K562 (cell line): ENCODE data around the gene KCNJ9. TPM values are rescaled to one million over a fixed set of nuclear protein-coding genes. Genes with fewer than 3 reads are reported as not detected.

ENCODE experiments used
- ATAC-seq: fragments of 200-7000 bp; cut with Tn5 transposase; 3 replicates; pipeline ENCODE4 v1.9.1; 2020; ENCODE audit warnings: moderate library complexity
- BruUV-seq: library from RNA; stranded (reverse); fragments of 400-500 nt; replicated peaks from 2 replicates; lab custom pipeline; 2021; lab: Mats Ljungman, UMichigan
- CTCF ChIA-PET: fragments of 300-600 bp; formaldehyde crosslinking; extraction: SDS; loops from one replicate; lab custom pipeline; 2021; ENCODE audit warnings: low intra/inter-chr PET ratio; lab: Yijun Ruan, JAX
- POLR2A ChIA-PET: fragments of 300-600, 350-650 bp; sonication (Branson Sonifier 250); formaldehyde crosslinking; extraction: SDS; loops from one replicate; lab custom pipeline; 2021; ENCODE audit warnings: antibody characterized with exemption, inconsistent platforms; lab: Yijun Ruan, JAX
- DNase-seq, 4 experiments: peaks; one replicate each; pipeline versions ENCODE4 v3.0.0 to v3.0.0-alpha.2; 2011 to 2018; ENCODE audit warnings: low spot score in 3 of 4, mixed read lengths in 3 of 4; ENCODE audit errors: extremely low read depth in 1 of 4
- FAIRE-seq: peaks from 2 replicates; lab custom pipeline; 2011; peaks lifted over from hg19 to GRCh38; lab: Jason Lieb, UNC
- H2AFZ ChIP-seq: 2 replicates; pipeline ENCODE4 v1.6.0; 2011; ENCODE audit warnings: low read depth, low read length, control low read depth, inconsistent platforms
- H3K27ac ChIP-seq: fragments of 200-600 bp; 3 replicates; pipeline ENCODE4 v1.8.0; 2011; ENCODE audit warnings: low read depth, mild to moderate bottlenecking, control low read depth, inconsistent platforms, low read length, moderate library complexity, mixed read lengths; ENCODE audit errors: extremely low read depth
- H3K27me3 ChIP-seq, 2 experiments: fragments of 300-600 bp in 1 of 2; 2 replicates in 1 of 2; 3 replicates in 1 of 2; pipeline versions ENCODE4 v1.6.0 to v1.8.0; 2011; ENCODE audit warnings: inconsistent platforms in 2 of 2, low read length in 2 of 2, mild to moderate bottlenecking in 1 of 2, mixed read lengths in 1 of 2, moderate library complexity in 1 of 2; ENCODE audit not compliant: control insufficient read depth in 2 of 2, insufficient read depth in 2 of 2
- H3K36me3 ChIP-seq: fragments of 300-600 bp; 3 replicates; pipeline ENCODE4 v1.8.0; 2011; ENCODE audit warnings: mild to moderate bottlenecking, low read length, inconsistent platforms; ENCODE audit not compliant: control insufficient read depth, insufficient read depth
- H3K4me1 ChIP-seq, 2 experiments: fragments of 200-600 bp in 1 of 2; replicated peaks in 1 of 2; 2 replicates in 1 of 2; 3 replicates in 1 of 2; pipeline versions ENCODE4 v1.5.1 to v1.8.0; 2011; ENCODE audit warnings: inconsistent platforms in 2 of 2, low read length in 2 of 2, mild to moderate bottlenecking in 1 of 2, mixed read lengths in 1 of 2, moderate library complexity in 1 of 2; ENCODE audit not compliant: control insufficient read depth in 2 of 2, insufficient read depth in 2 of 2
- H3K4me2 ChIP-seq: 2 replicates; pipeline ENCODE4 v1.6.1; 2011; ENCODE audit warnings: low read length, control low read depth, inconsistent platforms, mixed read lengths; ENCODE audit not compliant: insufficient read depth
- H3K4me3 ChIP-seq: fragments of 200-600 bp; sonication (generic), shearing (Covaris generic); 2 replicates; pipeline ENCODE4 v1.5.1; 2016; ENCODE audit warnings: control low read depth, inconsistent platforms
- H3K79me2 ChIP-seq: fragments of 200-600 bp; 3 replicates; pipeline ENCODE4 v1.8.0; 2011; ENCODE audit warnings: low read length, inconsistent platforms; ENCODE audit not compliant: control insufficient read depth, insufficient read depth
- H3K9ac ChIP-seq, 2 experiments: 2 replicates each; pipeline versions ENCODE4 v1.6.0 to v1.6.1; 2011; ENCODE audit warnings: low read depth in 2 of 2, low read length in 2 of 2, control low read depth in 1 of 2, inconsistent platforms in 1 of 2, mild to moderate bottlenecking in 1 of 2, mixed read lengths in 1 of 2; ENCODE audit not compliant: insufficient read depth in 1 of 2
- H3K9me1 ChIP-seq: one replicate; pipeline ENCODE4 v1.6.0; 2011; ENCODE audit warnings: inconsistent platforms, mild to moderate bottlenecking, low read length, moderate library complexity; ENCODE audit not compliant: control insufficient read depth, insufficient read depth
- H3K9me3 ChIP-seq: replicated peaks from 2 replicates; pipeline ENCODE4 v1.5.1; 2011; ENCODE audit warnings: low read depth, low read length, inconsistent platforms; ENCODE audit not compliant: control insufficient read depth, insufficient read depth
- H4K20me1 ChIP-seq: replicated peaks from 2 replicates; pipeline ENCODE4 v1.6.1; 2011; ENCODE audit warnings: low read length, inconsistent platforms, mixed read lengths; ENCODE audit not compliant: control insufficient read depth, insufficient read depth
- ASH1L ChIP-seq: fragments of 450-650 bp; IDR thresholded peaks from 2 replicates; pipeline ENCODE4 v1.6.1; 2018; ENCODE audit warnings: borderline replicate concordance, mild to moderate bottlenecking, low read depth; ENCODE audit not compliant: partially characterized antibody
- EP300 ChIP-seq: IDR thresholded peaks from 2 replicates; pipeline ENCODE4 v1.6.1; 2012; ENCODE audit warnings: low read length, improper control_type of control experiment
- GTF2F1 ChIP-seq: IDR thresholded peaks from 2 replicates; pipeline ENCODE4 v1.6.1; 2011; ENCODE audit warnings: low read depth, low read length, improper control_type of control experiment
- HDAC2 ChIP-seq: fragments of 450-650 bp; IDR thresholded peaks from 2 replicates; pipeline ENCODE4 v1.6.1; 2016; ENCODE audit warnings: mild to moderate bottlenecking
- NCOA6 ChIP-seq: fragments of 450-650 bp; IDR thresholded peaks from 2 replicates; pipeline ENCODE4 v1.6.1; 2017; ENCODE audit warnings: mild to moderate bottlenecking
- PTTG1 ChIP-seq: fragments of 450-650 bp; IDR thresholded peaks from 2 replicates; pipeline ENCODE4 v1.6.1; 2016; ENCODE audit warnings: low read depth, mild to moderate bottlenecking, missing genetic modification characterization, missing compliant biosample characterization
- SAP30 ChIP-seq: fragments of 200-600 bp; sonication (generic); IDR thresholded peaks from 2 replicates; pipeline ENCODE4 v1.6.1; 2012; ENCODE audit warnings: borderline replicate concordance, low read depth, mild to moderate bottlenecking, moderate library complexity, low read length, control low read depth, inconsistent platforms; ENCODE audit not compliant: insufficient read depth, poor library complexity, severe bottlenecking
- ZKSCAN1 ChIP-seq: fragments of 150-350 bp; IDR thresholded peaks from 2 replicates; pipeline ENCODE4 v1.6.1; 2016; ENCODE audit warnings: low read depth, low read length
- ZNF583 ChIP-seq: fragments of 250-450 bp; sonication (Bioruptor Pico); IDR thresholded peaks from 2 replicates; pipeline ENCODE4 v1.4.0; 2020
- ZNF668 ChIP-seq: fragments of 250-450 bp; sonication (Bioruptor Pico); IDR thresholded peaks from 2 replicates; pipeline ENCODE4 v1.8.0; 2022; ENCODE audit warnings: mild to moderate bottlenecking, inconsistent platforms
- WGBS: fragments of 100-300 bp; shearing (Covaris generic); methylation state at CpG from one replicate; pipeline ENCODE4 v1.1.6; 2016; ENCODE audit warnings: low coverage, mixed read lengths; ENCODE audit not compliant: insufficient coverage; ENCODE audit errors: missing lambda C conversion rate; 5-methylcytosine and 5-hydroxymethylcytosine counted together
- in situ Hi-C: fragments of 300-500 bp; cut with MboI; formaldehyde crosslinking; loops from 4 replicates; pipeline ENCODE4 v1.15.0; 2018; ENCODE audit warnings: inconsistent platforms, mixed read lengths
- intact Hi-C: fragments of 100-400 bp; cut with micrococcal nuclease; formaldehyde crosslinking; loops from 2 replicates; pipeline ENCODE4 v1.14.2; 2022
- polyA plus RNA-seq, 8 experiments: library from polyadenylated mRNA; depleted of rRNA in 4 of 8; stranded (reverse) in 5 of 8; unstranded in 3 of 8; fragments of >200 nt; fragmentation: Nextera tagmentation in 2 of 8; fragmentation: Illumina TruSeq in 1 of 8; extraction: Ambion mirVana in 2 of 8; extraction: Trizol in 1 of 8; gene quantifications; 2 replicates each; pipeline versions ENCODE4 v1.2.1 to v1.2.3, GENCODE V29; 2011 to 2014; ENCODE audit warnings: inconsistent platforms in 1 of 8, missing spikeins in 1 of 8
- total RNA-seq, 7 experiments: library from RNA; depleted of rRNA in 6 of 7; stranded (reverse); fragments of >200 nt in 6 of 7; fragmentation: Illumina TruSeq in 2 of 7; extraction: Trizol in 2 of 7; gene quantifications; 2 replicates each; pipeline versions ENCODE4 v1.2.1 to v1.2.3, GENCODE V29; 2011 to 2021; ENCODE audit warnings: low replicate concordance in 1 of 7
- TF ChIP-seq, protein P1 (sequence below), 2 experiments: fragments of 450-650 bp; IDR thresholded peaks; 2 replicates each; pipeline ENCODE4 v1.6.1; 2018; ENCODE audit warnings: mild to moderate bottlenecking in 2 of 2, low read depth in 1 of 2; ENCODE audit not compliant: partially characterized antibody in 2 of 2
- TF ChIP-seq, protein P2 (sequence below): fragments of 250-450 bp; sonication (Bioruptor Pico); IDR thresholded peaks from 2 replicates; pipeline ENCODE4 v1.8.0; 2022; ENCODE audit warnings: inconsistent platforms

Gene KCNJ9
- total and polyA plus RNA-seq, 9 of the 15 experiments (the other 6 are each of a cell fraction or from before 2014, with no cell fraction given), result not detected

DNA sequence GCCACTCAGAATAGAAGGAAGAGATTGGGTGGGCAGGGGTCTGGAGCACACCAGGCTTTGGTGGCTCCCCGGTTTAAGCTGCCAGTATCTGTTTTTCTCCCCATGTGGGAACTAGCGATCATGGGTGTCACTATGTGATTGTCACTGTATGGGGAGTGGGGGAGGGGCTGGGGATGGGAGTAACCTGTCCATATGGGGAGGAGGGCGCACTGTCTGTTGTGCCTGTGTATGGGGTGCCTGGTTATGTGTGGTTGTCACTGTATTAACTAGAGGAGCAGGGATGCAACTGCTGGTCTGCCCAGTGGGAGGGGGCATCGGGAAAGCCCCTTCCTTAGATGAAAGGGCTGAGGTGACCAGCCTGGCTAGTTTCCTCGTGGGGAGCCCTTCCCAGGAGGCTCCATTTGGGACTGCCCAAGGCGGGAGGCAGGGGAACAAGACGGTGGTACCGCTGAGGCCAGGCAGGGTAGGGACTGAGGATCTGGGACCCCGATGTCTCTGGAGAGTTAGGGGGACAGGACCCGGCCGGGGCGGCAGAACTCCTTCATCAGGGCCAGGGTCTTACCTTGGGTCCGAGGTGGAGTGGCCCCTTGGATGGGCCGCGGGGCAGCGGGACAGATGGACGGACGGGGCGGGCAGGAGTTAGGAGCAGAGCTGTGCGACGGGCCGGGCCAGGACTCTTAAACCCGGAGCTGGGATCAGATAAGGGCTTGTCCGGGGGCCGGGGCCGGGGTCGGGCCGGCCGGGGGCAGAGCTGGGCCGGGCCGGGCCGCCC, 11.7 kb upstream of the KCNJ9 start, which contains the start of gene KCNJ10:
KCNJ10 (minus strand) TSS at position 701 of the 772 bp plus-strand sequence. CDS start 27,628 bp downstream, outside the sequence.
- Histone ChIP-seq H3K9ac (peak within 1 kb of the TSS in 1 of 2 experiments; percentile 36; a peak in 1 of 4 replicates), H3K9me1 (no peaks in the 10 kb centered on the region), H3K36me3 (no peaks in the 10 kb centered on the region), H4K20me1 (no peaks in the 10 kb centered on the region; the same call in 1 of the 2 replicates), H3K27me3 (peaks cover 10 to 43% of the 10 kb centered on the region in 2 experiments; a peak in 3 of 5 replicates), H3K4me3 (no peak within 1 kb of the TSS; the same call in 1 of the 2 replicates), H3K4me1 (peaks cover 0 to 13% of the 10 kb centered on the region in 2 experiments; a peak in 3 of 5 replicates), H3K9me3 (no peaks in the 10 kb centered on the region), H3K27ac (no peak within 1 kb of the TSS), H2AFZ (peak within 1 kb of the TSS; percentile 46; the same call in 1 of the 2 replicates), H3K4me2 (peak within 1 kb of the TSS; percentile 26), H3K79me2 (no peaks in the 10 kb centered on the region)
- ATAC-seq, result peak; percentile 52
- ChIA-PET CTCF (interaction anchor here (0.7 kb wide), 1 partner anchor 66 kb away, joined by 4 read pairs; no protein-coding TSS in a partner anchor), POLR2A (interaction anchor here (0.6 to 1.0 kb wide), 4 partner anchors 9 to 191 kb away, joined by 3 to 4 read pairs (median 4); no protein-coding TSS in a partner anchor)
- intact Hi-C loops (no loop called here), in situ Hi-C loops (no loop called here)
- no peak for FAIRE-seq
- TF ChIP-seq, protein P1, sequence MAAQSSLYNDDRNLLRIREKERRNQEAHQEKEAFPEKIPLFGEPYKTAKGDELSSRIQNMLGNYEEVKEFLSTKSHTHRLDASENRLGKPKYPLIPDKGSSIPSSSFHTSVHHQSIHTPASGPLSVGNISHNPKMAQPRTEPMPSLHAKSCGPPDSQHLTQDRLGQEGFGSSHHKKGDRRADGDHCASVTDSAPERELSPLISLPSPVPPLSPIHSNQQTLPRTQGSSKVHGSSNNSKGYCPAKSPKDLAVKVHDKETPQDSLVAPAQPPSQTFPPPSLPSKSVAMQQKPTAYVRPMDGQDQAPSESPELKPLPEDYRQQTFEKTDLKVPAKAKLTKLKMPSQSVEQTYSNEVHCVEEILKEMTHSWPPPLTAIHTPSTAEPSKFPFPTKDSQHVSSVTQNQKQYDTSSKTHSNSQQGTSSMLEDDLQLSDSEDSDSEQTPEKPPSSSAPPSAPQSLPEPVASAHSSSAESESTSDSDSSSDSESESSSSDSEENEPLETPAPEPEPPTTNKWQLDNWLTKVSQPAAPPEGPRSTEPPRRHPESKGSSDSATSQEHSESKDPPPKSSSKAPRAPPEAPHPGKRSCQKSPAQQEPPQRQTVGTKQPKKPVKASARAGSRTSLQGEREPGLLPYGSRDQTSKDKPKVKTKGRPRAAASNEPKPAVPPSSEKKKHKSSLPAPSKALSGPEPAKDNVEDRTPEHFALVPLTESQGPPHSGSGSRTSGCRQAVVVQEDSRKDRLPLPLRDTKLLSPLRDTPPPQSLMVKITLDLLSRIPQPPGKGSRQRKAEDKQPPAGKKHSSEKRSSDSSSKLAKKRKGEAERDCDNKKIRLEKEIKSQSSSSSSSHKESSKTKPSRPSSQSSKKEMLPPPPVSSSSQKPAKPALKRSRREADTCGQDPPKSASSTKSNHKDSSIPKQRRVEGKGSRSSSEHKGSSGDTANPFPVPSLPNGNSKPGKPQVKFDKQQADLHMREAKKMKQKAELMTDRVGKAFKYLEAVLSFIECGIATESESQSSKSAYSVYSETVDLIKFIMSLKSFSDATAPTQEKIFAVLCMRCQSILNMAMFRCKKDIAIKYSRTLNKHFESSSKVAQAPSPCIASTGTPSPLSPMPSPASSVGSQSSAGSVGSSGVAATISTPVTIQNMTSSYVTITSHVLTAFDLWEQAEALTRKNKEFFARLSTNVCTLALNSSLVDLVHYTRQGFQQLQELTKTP (IDR thresholded peaks at IDR 0.05; ENCODE audit: low read depth in 1 of 2, partially characterized antibody in 2 of 2), result no peak
- no peak for TF ChIP-seq NCOA6
- no peak for TF ChIP-seq ZNF583
- no peak for TF ChIP-seq ZNF668
- TF ChIP-seq ZKSCAN1, result no peak
- TF ChIP-seq, protein P2, sequence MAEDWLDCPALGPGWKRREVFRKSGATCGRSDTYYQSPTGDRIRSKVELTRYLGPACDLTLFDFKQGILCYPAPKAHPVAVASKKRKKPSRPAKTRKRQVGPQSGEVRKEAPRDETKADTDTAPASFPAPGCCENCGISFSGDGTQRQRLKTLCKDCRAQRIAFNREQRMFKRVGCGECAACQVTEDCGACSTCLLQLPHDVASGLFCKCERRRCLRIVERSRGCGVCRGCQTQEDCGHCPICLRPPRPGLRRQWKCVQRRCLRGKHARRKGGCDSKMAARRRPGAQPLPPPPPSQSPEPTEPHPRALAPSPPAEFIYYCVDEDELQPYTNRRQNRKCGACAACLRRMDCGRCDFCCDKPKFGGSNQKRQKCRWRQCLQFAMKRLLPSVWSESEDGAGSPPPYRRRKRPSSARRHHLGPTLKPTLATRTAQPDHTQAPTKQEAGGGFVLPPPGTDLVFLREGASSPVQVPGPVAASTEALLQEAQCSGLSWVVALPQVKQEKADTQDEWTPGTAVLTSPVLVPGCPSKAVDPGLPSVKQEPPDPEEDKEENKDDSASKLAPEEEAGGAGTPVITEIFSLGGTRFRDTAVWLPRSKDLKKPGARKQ (CRISPR knock-in tag), result no peak
- TF ChIP-seq ASH1L, result no peak
- TF ChIP-seq SAP30, result no peak
- TF ChIP-seq HDAC2, result no peak
- TF ChIP-seq PTTG1 (tag), result no peak
- no peak for TF ChIP-seq EP300
- no peak for TF ChIP-seq GTF2F1
- BruUV-seq, result no TSS peak
- no peak for DNase-seq
- 8% methylated on average over 19 of the region's 32 CpGs for WGBS
